SJSA1 (cell line): Measurements from ENCODE around the gene BZW1. TPM values are rescaled to one million over a fixed set of nuclear protein-coding genes. Genes with fewer than 3 reads are reported as not detected.

Experiments
- DNase-seq, 2 experiments: peaks; one replicate each; pipeline ENCODE4 v3.0.0-alpha.2; 2015 to 2020; ENCODE audit warnings: low spot score in 2 of 2, low read depth in 1 of 2
- H3K27ac ChIP-seq: fragments of 250-450 bp; sonication (Bioruptor Pico); 2 replicates; pipeline ENCODE4 v1.5.1; 2020; ENCODE audit warnings: mild to moderate bottlenecking, moderate library complexity
- H3K27me3 ChIP-seq: fragments of 250-450 bp; sonication (Bioruptor Pico); replicated peaks from 2 replicates; pipeline ENCODE4 v1.5.1; 2020; ENCODE audit warnings: mild to moderate bottlenecking, moderate library complexity
- H3K36me3 ChIP-seq: fragments of 250-450 bp; sonication (Bioruptor Pico); 2 replicates; pipeline ENCODE4 v1.5.1; 2020; ENCODE audit warnings: mild to moderate bottlenecking
- H3K4me1 ChIP-seq: fragments of 250-450 bp; sonication (Bioruptor Pico); replicated peaks from 2 replicates; pipeline ENCODE4 v1.6.1; 2021; ENCODE audit warnings: mild to moderate bottlenecking
- H3K4me3 ChIP-seq: fragments of 250-450 bp; sonication (Bioruptor Pico); 2 replicates; pipeline ENCODE4 v1.5.1; 2020; ENCODE audit warnings: mild to moderate bottlenecking
- H3K9me3 ChIP-seq: fragments of 250-450 bp; sonication (Bioruptor Pico); replicated peaks from 2 replicates; pipeline ENCODE4 v1.5.1; 2020; ENCODE audit warnings: mild to moderate bottlenecking
- total RNA-seq: library from RNA; depleted of rRNA; stranded (reverse); fragments of >200 nt; shearing (Covaris generic); gene quantifications from 2 replicates; pipeline ENCODE4 v1.2.3, GENCODE V29; 2014

The BZW1 gene
- total RNA-seq, 1 experiment from 2014 or later: 508 TPM

- DNase-seq: no peak
- H3K9me3 ChIP-seq: no peaks in the 10 kb centered on the region
- peaks cover 13% of the 10 kb centered on the region for H3K36me3 ChIP-seq
- H3K27me3 ChIP-seq: no peaks in the 10 kb centered on the region
- no peaks in the 10 kb centered on the region for H3K4me1 ChIP-seq
- no peak overlapping the region for H3K27ac ChIP-seq
- H3K4me3 ChIP-seq: no peak overlapping the region
Measured at GRCh38 chr2:200828572-200829257, 17.0 kb downstream of the BZW1 start.

GRCh38 chr2:200829258-200829655 lies 17.5 kb downstream of the BZW1 start:
- no peak overlapping the region for H3K4me3 ChIP-seq
- H3K27ac ChIP-seq: no peak overlapping the region
- DNase-seq: no peak
- no peaks in the 10 kb centered on the region for H3K4me1 ChIP-seq
- no peaks in the 10 kb centered on the region for H3K9me3 ChIP-seq
- H3K36me3 ChIP-seq: peaks cover 8% of the 10 kb centered on the region; the same call in 1 of the 2 replicates
- H3K27me3 ChIP-seq: no peaks in the 10 kb centered on the region

GRCh38 chr2:200834701-200835100 lies 23.0 kb downstream of the BZW1 start:
- Histone ChIP-seq H3K4me1 (no peaks in the 10 kb centered on the region), H3K4me3 (no peak overlapping the region), H3K27me3 (no peaks in the 10 kb centered on the region), H3K9me3 (peaks cover 8% of the 10 kb centered on the region), H3K27ac (no peak overlapping the region), H3K36me3 (no peaks in the 10 kb centered on the region)
- DNase-seq: no peak

GRCh38 chr2:200839513-200839912 lies 27.8 kb downstream of the BZW1 start:
- H3K4me1 ChIP-seq: no peaks in the 10 kb centered on the region
- no peak overlapping the region for H3K4me3 ChIP-seq
- peaks cover 8% of the 10 kb centered on the region for H3K9me3 ChIP-seq
- DNase-seq: no peak
- no peak overlapping the region for H3K27ac ChIP-seq
- no peaks in the 10 kb centered on the region for H3K27me3 ChIP-seq
- no peaks in the 10 kb centered on the region for H3K36me3 ChIP-seq

- Histone ChIP-seq H3K36me3 (no peaks in the 10 kb centered on the region), H3K4me1 (no peaks in the 10 kb centered on the region), H3K9me3 (no peaks in the 10 kb centered on the region), H3K27ac (no peak overlapping the region), H3K4me3 (no peak overlapping the region), H3K27me3 (no peaks in the 10 kb centered on the region)
- DNase-seq: no peak
Measured at GRCh38 chr2:200843993-200844948, 32.6 kb downstream of the BZW1 start.

GRCh38 chr2:200845194-200845593 lies 33.5 kb downstream of the BZW1 start:
- Histone ChIP-seq H3K4me3 (no peak overlapping the region), H3K27me3 (no peaks in the 10 kb centered on the region), H3K27ac (no peak overlapping the region), H3K9me3 (no peaks in the 10 kb centered on the region), H3K36me3 (no peaks in the 10 kb centered on the region), H3K4me1 (no peaks in the 10 kb centered on the region)
- DNase-seq: no peak

- Histone ChIP-seq H3K27ac (no peak overlapping the region), H3K36me3 (no peaks in the 10 kb centered on the region; the same call in 1 of the 2 replicates), H3K4me1 (no peaks in the 10 kb centered on the region), H3K4me3 (no peak overlapping the region), H3K27me3 (no peaks in the 10 kb centered on the region), H3K9me3 (no peaks in the 10 kb centered on the region)
- DNase-seq: no peak
Measured at GRCh38 chr2:200845669-200846325, 34.1 kb downstream of the BZW1 start.

GRCh38 chr2:200847269-200847668 lies 35.6 kb downstream of the BZW1 start:
- no peaks in the 10 kb centered on the region for H3K27me3 ChIP-seq
- H3K9me3 ChIP-seq: no peaks in the 10 kb centered on the region
- DNase-seq: no peak
- H3K36me3 ChIP-seq: peaks cover 13% of the 10 kb centered on the region
- no peaks in the 10 kb centered on the region for H3K4me1 ChIP-seq
- no peak overlapping the region for H3K27ac ChIP-seq
- no peak overlapping the region for H3K4me3 ChIP-seq

GRCh38 chr2:200847939-200848338 lies 36.2 kb downstream of the BZW1 start:
- H3K27ac ChIP-seq: no peak overlapping the region
- H3K36me3 ChIP-seq: peaks cover 20% of the 10 kb centered on the region

GRCh38 chr2:200850512-200851256 lies 39.0 kb downstream of the BZW1 start:
- Histone ChIP-seq H3K27ac (no peak overlapping the region), H3K27me3 (no peaks in the 10 kb centered on the region; the same call in 1 of the 2 replicates), H3K36me3 (peaks cover 48% of the 10 kb centered on the region), H3K4me1 (no peaks in the 10 kb centered on the region), H3K9me3 (no peaks in the 10 kb centered on the region), H3K4me3 (no peak overlapping the region)
- no peak for DNase-seq

More at GRCh38 chr2:200847939-200848338, 36.2 kb downstream of the BZW1 start:
- H3K9me3 ChIP-seq: no peaks in the 10 kb centered on the region
- no peaks in the 10 kb centered on the region for H3K27me3 ChIP-seq
- H3K4me3 ChIP-seq: no peak overlapping the region
- no peaks in the 10 kb centered on the region for H3K4me1 ChIP-seq
- no peak for DNase-seq

GRCh38 chr2:200851398-200852248 lies 39.9 kb downstream of the BZW1 start:
- Histone ChIP-seq H3K27me3 (no peaks in the 10 kb centered on the region; the same call in 1 of the 2 replicates), H3K4me1 (no peaks in the 10 kb centered on the region), H3K36me3 (peaks cover 56% of the 10 kb centered on the region), H3K27ac (no peak overlapping the region), H3K9me3 (no peaks in the 10 kb centered on the region), H3K4me3 (no peak overlapping the region)
- no peak for DNase-seq

GRCh38 chr2:200852605-200853004 lies 40.9 kb downstream of the BZW1 start:
- no peak overlapping the region for H3K4me3 ChIP-seq
- no peaks in the 10 kb centered on the region for H3K4me1 ChIP-seq
- H3K36me3 ChIP-seq: peaks cover 66% of the 10 kb centered on the region
- no peaks in the 10 kb centered on the region for H3K9me3 ChIP-seq
- no peak overlapping the region for H3K27ac ChIP-seq
- no peaks in the 10 kb centered on the region; the same call in 1 of the 2 replicates for H3K27me3 ChIP-seq
- no peak for DNase-seq
